ENCODE results near the gene FBN3.
"Not testable (repeated sequence)": the region's sequence is repeated elsewhere in the genome, so short reads cannot be mapped to it uniquely, and the experiment has no call there.

Gene FBN3

GRCh38 chr19:8046569-8047165, 102.7 kb downstream of the FBN3 start:
- no peak for FAIRE-seq

GRCh38 chr19:8045872-8046568, 103.4 kb downstream of the FBN3 start:
- no peak for FAIRE-seq

GRCh38 chr19:8044018-8044417, 105.4 kb downstream of the FBN3 start:
- no peak for FAIRE-seq

GRCh38 chr19:8042900-8043299, 106.5 kb downstream of the FBN3 start:
- FAIRE-seq: no peak

- no peak for FAIRE-seq
These were observed 107.9 kb downstream of the FBN3 start for GRCh38 chr19:8041531-8041931.

GRCh38 chr19:8039231-8039630, 110.2 kb downstream of the FBN3 start:
- FAIRE-seq: no peak

- FAIRE-seq: no peak
These were observed 110.6 kb downstream of the FBN3 start for GRCh38 chr19:8038815-8039214.

- no peak for FAIRE-seq
These were observed 112.8 kb downstream of the FBN3 start for GRCh38 chr19:8036434-8037099.

- FAIRE-seq: no peak
These were observed 115.2 kb downstream of the FBN3 start for GRCh38 chr19:8034178-8034525.

- FAIRE-seq: not testable (repeated sequence)
These were observed 115.9 kb downstream of the FBN3 start for GRCh38 chr19:8033287-8034177.

GRCh38 chr19:8030960-8031359, 118.4 kb downstream of the FBN3 start:
- FAIRE-seq: no peak

- FAIRE-seq: no peak
These were observed 120.4 kb downstream of the FBN3 start for GRCh38 chr19:8028951-8029491.

GRCh38 chr19:8025316-8025715, 124.1 kb downstream of the FBN3 start:
- no peak for FAIRE-seq

- not testable (repeated sequence) for FAIRE-seq
These were observed 125.1 kb downstream of the FBN3 start for GRCh38 chr19:8024256-8024655.

GRCh38 chr19:8023371-8023770, 126.0 kb downstream of the FBN3 start:
- FAIRE-seq: no peak

- FAIRE-seq: no peak
These were observed 127.1 kb downstream of the FBN3 start for GRCh38 chr19:8022275-8022674.

GRCh38 chr19:8021374-8021773, 128.0 kb downstream of the FBN3 start:
- no peak for FAIRE-seq

- no peak for FAIRE-seq
These were observed 128.7 kb downstream of the FBN3 start for GRCh38 chr19:8020681-8021080.

GRCh38 chr19:8017808-8018207, 131.6 kb downstream of the FBN3 start:
- FAIRE-seq: no peak
